PC-9 (cell line): ENCODE measurements around the gene IRX3.

Source experiments
- CTCF ChIP-seq: fragments of 200-600 bp; sonication (generic); conservative IDR thresholded peaks from 2 replicates; pipeline ENCODE4 v1.6.1; 2017; ENCODE audit warnings: mixed run types, antibody characterized with exemption, mild to moderate bottlenecking, moderate library complexity
- EZH2 ChIP-seq: fragments of 200-600 bp; sonication (generic); IDR thresholded peaks from 2 replicates; pipeline ENCODE4 v1.8.0; 2017; ENCODE audit warnings: antibody characterized with exemption, low read depth

- TF ChIP-seq EZH2 (no peak), CTCF (no peak)
Observed at GRCh38 chr16:54280751-54281150, 5.8 kb downstream of the IRX3 start.
